ENCODE results near the gene GP1BB. TPM values are rescaled to one million over a fixed set of nuclear protein-coding genes. Genes with fewer than 3 reads are reported as not detected.

The GP1BB gene
- total RNA-seq, 1 experiment from 2014 or later: 3.6 TPM

DNA sequence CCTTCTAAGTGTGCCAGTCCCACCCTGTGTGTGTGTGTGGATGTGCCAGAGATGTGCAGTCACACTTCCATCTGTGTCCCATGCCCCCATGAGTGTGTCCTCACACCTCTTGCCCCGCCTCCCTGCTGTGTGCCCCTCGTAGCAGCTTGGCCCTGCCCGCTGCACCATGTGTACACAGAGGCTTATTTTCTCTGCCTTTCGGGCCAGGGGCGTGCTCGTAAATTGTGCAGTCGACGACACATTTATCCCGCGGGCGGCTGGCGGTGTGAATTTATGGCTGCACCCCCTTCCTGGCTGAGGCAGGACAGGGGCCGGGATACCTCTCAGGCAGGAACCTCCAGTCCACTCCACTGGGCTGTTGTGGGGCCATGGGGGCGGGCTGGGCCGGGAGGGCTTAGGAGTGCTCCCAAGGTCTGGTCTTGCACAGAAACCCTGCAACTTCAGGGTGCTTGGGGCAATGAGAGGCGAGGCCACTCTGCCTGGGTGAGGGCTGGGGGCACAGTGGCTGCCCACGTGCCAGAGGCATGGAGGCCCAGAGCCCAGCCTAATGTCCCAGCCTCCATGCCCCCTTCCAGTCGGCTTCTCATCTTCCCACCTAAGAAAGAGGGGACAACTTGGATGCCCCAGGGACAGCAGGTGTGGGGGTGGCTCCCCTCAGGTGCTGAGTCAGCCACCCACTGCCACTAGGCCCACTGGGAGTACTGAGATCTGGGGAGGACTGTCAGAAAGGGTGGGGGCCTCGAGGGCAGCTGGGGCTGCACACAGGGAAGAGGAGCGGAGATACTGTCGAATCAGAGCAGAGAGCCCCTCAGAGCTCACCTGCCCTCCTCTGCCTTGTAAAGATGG, 12.5 kb downstream of the GP1BB start:
- Histone ChIP-seq H3K36me3 (ENCODE audit: control insufficient read depth, insufficient read depth, low read length) (no peaks in the 10 kb centered on the region), H3K9me3 (ENCODE audit: control insufficient read depth, insufficient read depth, low read depth, low read length) (no peaks in the 10 kb centered on the region), H3K4me3 (ENCODE audit: low read depth in 2 of 2, low read length in 2 of 2) (no peak overlapping the region), H3K27ac (ENCODE audit: low read length) (no peak overlapping the region), H3K27me3 (ENCODE audit: control insufficient read depth, insufficient read depth, low read length) (no peaks in the 10 kb centered on the region), H3K4me1 (ENCODE audit: control insufficient read depth, insufficient read depth, low read length) (no peaks in the 10 kb centered on the region)
- TF ChIP-seq, protein P1, sequence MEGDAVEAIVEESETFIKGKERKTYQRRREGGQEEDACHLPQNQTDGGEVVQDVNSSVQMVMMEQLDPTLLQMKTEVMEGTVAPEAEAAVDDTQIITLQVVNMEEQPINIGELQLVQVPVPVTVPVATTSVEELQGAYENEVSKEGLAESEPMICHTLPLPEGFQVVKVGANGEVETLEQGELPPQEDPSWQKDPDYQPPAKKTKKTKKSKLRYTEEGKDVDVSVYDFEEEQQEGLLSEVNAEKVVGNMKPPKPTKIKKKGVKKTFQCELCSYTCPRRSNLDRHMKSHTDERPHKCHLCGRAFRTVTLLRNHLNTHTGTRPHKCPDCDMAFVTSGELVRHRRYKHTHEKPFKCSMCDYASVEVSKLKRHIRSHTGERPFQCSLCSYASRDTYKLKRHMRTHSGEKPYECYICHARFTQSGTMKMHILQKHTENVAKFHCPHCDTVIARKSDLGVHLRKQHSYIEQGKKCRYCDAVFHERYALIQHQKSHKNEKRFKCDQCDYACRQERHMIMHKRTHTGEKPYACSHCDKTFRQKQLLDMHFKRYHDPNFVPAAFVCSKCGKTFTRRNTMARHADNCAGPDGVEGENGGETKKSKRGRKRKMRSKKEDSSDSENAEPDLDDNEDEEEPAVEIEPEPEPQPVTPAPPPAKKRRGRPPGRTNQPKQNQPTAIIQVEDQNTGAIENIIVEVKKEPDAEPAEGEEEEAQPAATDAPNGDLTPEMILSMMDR (IDR thresholded peaks at IDR 0.05): no peak
- no peak for TF ChIP-seq TCF7L2 (IDR thresholded peaks at IDR 0.05; ENCODE audit: low read depth, low read length)
- TF ChIP-seq, protein P2, sequence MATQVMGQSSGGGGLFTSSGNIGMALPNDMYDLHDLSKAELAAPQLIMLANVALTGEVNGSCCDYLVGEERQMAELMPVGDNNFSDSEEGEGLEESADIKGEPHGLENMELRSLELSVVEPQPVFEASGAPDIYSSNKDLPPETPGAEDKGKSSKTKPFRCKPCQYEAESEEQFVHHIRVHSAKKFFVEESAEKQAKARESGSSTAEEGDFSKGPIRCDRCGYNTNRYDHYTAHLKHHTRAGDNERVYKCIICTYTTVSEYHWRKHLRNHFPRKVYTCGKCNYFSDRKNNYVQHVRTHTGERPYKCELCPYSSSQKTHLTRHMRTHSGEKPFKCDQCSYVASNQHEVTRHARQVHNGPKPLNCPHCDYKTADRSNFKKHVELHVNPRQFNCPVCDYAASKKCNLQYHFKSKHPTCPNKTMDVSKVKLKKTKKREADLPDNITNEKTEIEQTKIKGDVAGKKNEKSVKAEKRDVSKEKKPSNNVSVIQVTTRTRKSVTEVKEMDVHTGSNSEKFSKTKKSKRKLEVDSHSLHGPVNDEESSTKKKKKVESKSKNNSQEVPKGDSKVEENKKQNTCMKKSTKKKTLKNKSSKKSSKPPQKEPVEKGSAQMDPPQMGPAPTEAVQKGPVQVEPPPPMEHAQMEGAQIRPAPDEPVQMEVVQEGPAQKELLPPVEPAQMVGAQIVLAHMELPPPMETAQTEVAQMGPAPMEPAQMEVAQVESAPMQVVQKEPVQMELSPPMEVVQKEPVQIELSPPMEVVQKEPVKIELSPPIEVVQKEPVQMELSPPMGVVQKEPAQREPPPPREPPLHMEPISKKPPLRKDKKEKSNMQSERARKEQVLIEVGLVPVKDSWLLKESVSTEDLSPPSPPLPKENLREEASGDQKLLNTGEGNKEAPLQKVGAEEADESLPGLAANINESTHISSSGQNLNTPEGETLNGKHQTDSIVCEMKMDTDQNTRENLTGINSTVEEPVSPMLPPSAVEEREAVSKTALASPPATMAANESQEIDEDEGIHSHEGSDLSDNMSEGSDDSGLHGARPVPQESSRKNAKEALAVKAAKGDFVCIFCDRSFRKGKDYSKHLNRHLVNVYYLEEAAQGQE (IDR thresholded peaks at IDR 0.05; ENCODE audit: insufficient read depth in 1 of 2, low read depth in 2 of 2, low read length in 1 of 2): no peak
- BruUV-seq (replicated peaks): no TSS peak
- no peak for ATAC-seq
- in situ Hi-C loops (cut with HindIII; ENCODE audit: low pct_unique_long_range_greater_than_20kb, low sequenced_read_pairs) (no loop called here), intact Hi-C loops (cut with micrococcal nuclease; ENCODE audit: unreplicated experiment) (no loop called here)
- ChIA-PET POLR2A (no interaction called here), CTCF (no interaction called here)
- DNase-seq (ENCODE audit: low read depth, low spot score): no peak

DNA sequence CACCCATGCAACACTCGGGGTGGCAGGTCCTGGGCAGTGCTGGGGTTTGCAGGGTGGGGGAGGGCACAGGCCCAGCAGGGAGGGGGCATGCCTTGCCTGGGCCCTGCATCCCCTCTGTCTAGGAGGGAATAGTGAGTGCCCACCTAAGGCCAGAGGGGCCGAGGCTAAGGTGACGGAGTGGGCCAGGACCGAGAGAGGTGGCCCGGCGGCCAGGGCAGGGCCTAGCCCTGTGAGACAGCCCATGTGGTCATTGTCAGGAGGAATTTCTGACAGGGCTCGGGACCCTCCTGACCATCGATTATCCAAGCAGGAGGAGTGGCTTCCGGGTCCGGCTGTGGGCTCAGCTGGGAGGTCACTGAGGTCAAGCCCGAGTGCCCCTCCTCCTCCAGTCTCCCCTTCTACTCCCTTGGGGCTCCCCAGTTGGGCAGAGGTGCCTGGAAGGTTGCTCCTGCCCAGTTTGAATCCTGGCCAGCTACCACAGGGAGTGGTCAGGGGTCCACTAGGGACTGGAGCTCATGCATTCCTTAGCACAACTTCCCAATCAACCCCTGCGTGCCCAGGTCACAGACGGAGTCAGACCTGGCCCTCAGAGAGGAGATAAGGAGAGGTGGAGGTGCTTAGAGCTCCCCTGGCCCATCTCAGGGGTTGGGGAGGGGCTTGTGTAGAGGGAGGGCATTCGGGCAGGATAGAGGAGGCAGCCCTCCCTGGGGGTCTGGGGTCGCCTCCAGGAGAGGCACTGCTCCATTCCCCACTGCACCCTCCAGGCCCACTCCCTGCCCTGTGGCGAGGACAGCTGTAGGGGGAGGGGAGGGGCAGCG, 14.7 kb downstream of the GP1BB start:
- ChIA-PET POLR2A (no interaction called here), CTCF (no interaction called here)
- ATAC-seq (no peak), DNase-seq (ENCODE audit: low read depth, low spot score) (no peak)
- no TSS peak for BruUV-seq (replicated peaks)
- no peaks in the 10 kb centered on the region for H3K36me3 ChIP-seq (ENCODE audit: control insufficient read depth, insufficient read depth, low read length)
- H3K4me3 ChIP-seq (ENCODE audit: low read depth in 2 of 2, low read length in 2 of 2): no peak overlapping the region
- in situ Hi-C loops (cut with HindIII; ENCODE audit: low pct_unique_long_range_greater_than_20kb, low sequenced_read_pairs): no loop called here
- TF ChIP-seq SIN3A (IDR thresholded peaks at IDR 0.05; ENCODE audit: borderline replicate concordance, insufficient read depth, low read depth, low read length) (no peak), TCF7L2 (IDR thresholded peaks at IDR 0.05; ENCODE audit: low read depth, low read length) (no peak), POLR2AphosphoS5 (IDR thresholded peaks at IDR 0.05; ENCODE audit: low read depth, low read length) (no peak)
- TF ChIP-seq, protein P1 (IDR thresholded peaks at IDR 0.05): no peak
- TF ChIP-seq, protein P2 (IDR thresholded peaks at IDR 0.05; ENCODE audit: insufficient read depth in 1 of 2, low read depth in 2 of 2, low read length in 1 of 2): no peak
- no peaks in the 10 kb centered on the region for H3K27me3 ChIP-seq (ENCODE audit: control insufficient read depth, insufficient read depth, low read length)
- no peaks in the 10 kb centered on the region for H3K4me1 ChIP-seq (ENCODE audit: control insufficient read depth, insufficient read depth, low read length)
- intact Hi-C loops (cut with micrococcal nuclease; ENCODE audit: unreplicated experiment): no loop called here
- H3K27ac ChIP-seq (ENCODE audit: low read length): no peak overlapping the region
- no peaks in the 10 kb centered on the region for H3K9me3 ChIP-seq (ENCODE audit: control insufficient read depth, insufficient read depth, low read depth, low read length)
